Embryonic facial prominence (tissue), 1 donor: ENCODE measurements around the gene NUDT13.

Source experiments
- DNase-seq: peaks from one replicate; pipeline ENCODE4 v3.0.0-alpha.2; 2016; ENCODE audit errors: extremely low spot score

Gene NUDT13

GRCh38 chr10:73163096-73163495 lies 52.8 kb downstream of the NUDT13 start:
- DNase-seq, result no peak

- no peak for DNase-seq
Measured at GRCh38 chr10:73166972-73167371, 56.7 kb downstream of the NUDT13 start.

GRCh38 chr10:73167458-73167782 lies 57.2 kb downstream of the NUDT13 start:
- DNase-seq, result no peak

GRCh38 chr10:73167783-73168464 lies 57.7 kb downstream of the NUDT13 start, which contains the start of the genes ECD and FAM149B1:
Gene ECD, minus strand, starts transcription at chr10:73168008. Its CDS starts 4,071 bp downstream, at chr10:73163937.
Gene FAM149B1, plus strand, starts transcription at chr10:73168119. Its CDS starts 221 bp downstream, at chr10:73168340.
- DNase-seq, result peak; percentile 90

GRCh38 chr10:73168465-73168803 lies 58.2 kb downstream of the NUDT13 start:
- DNase-seq, result no peak

- DNase-seq, result no peak
Measured at GRCh38 chr10:73169320-73169719, 59.1 kb downstream of the NUDT13 start.

GRCh38 chr10:73172867-73173266 lies 62.6 kb downstream of the NUDT13 start:
- DNase-seq, result no peak

- DNase-seq, result no peak
Measured at GRCh38 chr10:73174148-73174925, 64.1 kb downstream of the NUDT13 start.
